Omental fat pad (tissue), 4 donors: ENCODE data around the gene PLOD1. TPM values are rescaled to one million over a fixed set of nuclear protein-coding genes. Genes with fewer than 3 reads are reported as not detected.
"Not testable (repeated sequence)": the region's sequence is repeated elsewhere in the genome, so short reads cannot be mapped to it uniquely, and the experiment has no call there.

Source experiments
- ATAC-seq: fragments of 150-250 bp; one replicate; pipeline ENCODE4 v1.9.1; 2016; ENCODE audit warnings: mild to moderate bottlenecking, moderate library complexity; ENCODE audit not compliant: low FRiP score
- DNase-seq: peaks from one replicate; pipeline ENCODE4 v3.0.0-alpha.2; 2019; ENCODE audit warnings: low spot score
- total RNA-seq, 4 donors: library from RNA; depleted of rRNA; stranded (reverse); fragments of >200 nt; gene quantifications; one replicate each; pipeline ENCODE4 v1.1.0, GENCODE V29; 2016
- TF ChIP-seq, protein P1 (sequence below), 3 donors: fragments of 450-650 bp; IDR thresholded peaks; one replicate each; pipeline ENCODE4 v1.5.1; 2016 to 2017; ENCODE audit warnings: antibody characterized with exemption in 3 of 3, mild to moderate bottlenecking in 3 of 3, moderate library complexity in 2 of 3

Gene PLOD1
- total RNA-seq, 4 donors from 2014 or later: 60.8 to 142 (median 69.0) TPM

DNA sequence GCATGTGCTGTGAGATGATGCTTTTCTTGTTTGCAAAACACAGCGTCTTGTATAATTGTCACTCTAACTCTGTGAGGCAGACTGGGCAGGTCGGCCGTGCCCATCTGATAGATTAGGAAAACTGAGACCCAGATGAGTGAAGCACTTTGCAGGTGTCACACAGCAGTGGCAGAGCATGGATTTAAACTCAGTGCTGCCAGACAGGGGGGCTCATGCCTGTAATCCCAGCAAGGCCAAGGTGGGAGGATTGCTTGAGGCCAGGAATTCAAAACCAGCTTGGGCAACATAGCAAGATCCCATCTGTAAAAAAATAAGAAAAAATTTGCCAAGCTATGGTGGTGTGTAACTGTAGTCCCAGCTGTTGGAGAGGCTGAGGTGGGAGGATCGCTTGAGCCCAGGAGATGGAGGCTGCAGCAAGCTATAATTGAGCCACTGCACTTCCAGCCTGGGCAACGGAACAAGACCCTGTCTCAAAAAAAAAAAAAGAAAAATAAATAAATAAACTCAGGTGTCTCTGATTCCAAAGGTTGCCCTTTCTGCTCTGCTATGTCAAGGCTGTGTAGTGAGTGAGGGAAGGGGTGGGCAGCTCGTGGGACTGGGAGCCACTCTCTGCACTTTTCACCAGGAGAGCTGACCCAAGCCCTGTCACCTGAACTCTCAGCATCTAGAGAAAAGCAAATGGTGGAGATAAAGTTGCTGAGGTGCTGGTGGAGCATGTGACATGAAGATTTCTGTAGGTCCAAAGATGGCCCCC, 42.9 kb upstream of the PLOD1 start:
- DNase-seq (no peak), ATAC-seq (no peak)
- TF ChIP-seq, protein P1, sequence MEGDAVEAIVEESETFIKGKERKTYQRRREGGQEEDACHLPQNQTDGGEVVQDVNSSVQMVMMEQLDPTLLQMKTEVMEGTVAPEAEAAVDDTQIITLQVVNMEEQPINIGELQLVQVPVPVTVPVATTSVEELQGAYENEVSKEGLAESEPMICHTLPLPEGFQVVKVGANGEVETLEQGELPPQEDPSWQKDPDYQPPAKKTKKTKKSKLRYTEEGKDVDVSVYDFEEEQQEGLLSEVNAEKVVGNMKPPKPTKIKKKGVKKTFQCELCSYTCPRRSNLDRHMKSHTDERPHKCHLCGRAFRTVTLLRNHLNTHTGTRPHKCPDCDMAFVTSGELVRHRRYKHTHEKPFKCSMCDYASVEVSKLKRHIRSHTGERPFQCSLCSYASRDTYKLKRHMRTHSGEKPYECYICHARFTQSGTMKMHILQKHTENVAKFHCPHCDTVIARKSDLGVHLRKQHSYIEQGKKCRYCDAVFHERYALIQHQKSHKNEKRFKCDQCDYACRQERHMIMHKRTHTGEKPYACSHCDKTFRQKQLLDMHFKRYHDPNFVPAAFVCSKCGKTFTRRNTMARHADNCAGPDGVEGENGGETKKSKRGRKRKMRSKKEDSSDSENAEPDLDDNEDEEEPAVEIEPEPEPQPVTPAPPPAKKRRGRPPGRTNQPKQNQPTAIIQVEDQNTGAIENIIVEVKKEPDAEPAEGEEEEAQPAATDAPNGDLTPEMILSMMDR (IDR thresholded peaks at IDR 0.05): no peak

DNA sequence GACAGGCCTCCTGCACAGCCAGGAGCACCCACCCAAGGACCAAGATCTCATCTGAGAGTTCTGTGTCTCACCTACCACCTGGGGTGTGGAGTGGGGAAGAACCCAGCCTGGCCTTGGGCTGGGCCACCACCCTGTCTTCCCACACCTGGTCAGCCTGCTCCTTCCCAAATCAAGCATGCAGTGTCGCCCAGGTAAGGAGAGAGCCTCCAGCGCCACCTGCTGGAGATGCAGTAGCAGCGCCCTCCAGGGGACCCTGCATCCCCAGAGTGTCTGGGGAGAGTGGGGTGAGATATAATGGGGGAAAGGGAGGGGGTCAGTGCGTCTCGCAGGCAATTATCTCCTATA, 40.6 kb upstream of the PLOD1 start:
- no peak for DNase-seq
- ATAC-seq: no peak
- TF ChIP-seq, protein P1 (IDR thresholded peaks at IDR 0.05): peak in 1 of 3 donors; percentile 48

DNA sequence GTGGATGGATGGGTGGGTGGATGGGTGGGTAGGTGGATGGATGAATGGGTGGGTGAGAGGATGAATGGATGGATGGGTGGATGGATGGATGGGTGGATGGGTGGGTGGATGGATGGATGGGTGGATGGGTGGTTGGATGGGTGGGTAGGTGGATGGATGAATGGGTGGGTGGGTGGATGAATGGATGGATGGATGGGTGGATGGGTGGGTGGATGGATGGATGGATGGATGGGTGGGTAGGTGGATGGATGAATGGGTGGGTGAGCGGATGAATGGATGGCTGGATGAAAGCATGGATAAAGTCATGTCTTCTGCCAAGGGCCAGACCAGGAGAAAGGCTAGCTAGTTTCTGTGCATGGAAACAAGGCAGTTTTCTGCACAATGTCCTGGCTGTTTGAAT, 40.0 kb upstream of the PLOD1 start:
- DNase-seq, ATAC-seq: not testable (repeated sequence)

DNA sequence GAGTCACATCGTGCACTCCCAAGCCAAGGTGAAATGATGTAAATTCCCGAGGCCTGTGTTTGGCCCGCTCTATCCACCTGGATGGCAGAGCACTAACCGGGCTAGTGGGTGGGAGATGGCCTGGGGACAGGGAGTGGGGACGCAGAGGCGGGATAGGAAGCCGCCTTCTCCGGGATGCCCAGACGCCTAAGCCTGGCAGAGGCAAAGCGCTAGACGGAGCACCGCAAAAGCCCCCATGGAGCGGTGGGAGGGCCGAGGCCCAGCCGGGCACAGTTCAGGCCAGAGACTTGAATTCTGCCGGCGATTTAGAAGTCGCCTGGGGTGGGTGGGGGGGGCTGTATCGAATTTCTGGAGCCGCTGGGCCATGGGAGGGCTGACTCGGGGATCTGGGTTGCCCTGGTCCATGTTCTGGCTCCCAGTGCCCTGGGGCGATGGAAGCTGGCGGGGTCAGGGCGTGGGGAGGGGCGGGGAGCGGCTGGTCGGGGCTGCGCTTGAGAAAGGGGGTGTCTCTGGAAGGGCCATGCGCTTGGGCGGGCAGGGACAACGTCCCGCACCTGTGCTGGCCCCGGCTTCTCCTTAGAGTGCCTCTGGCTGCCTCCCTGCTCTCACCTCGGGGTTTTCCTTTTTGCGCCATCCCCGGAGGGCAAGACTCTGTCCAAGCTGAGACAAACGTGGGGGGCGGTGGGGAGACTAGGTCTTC, 36.3 kb upstream of the PLOD1 start:
- DNase-seq (no peak), ATAC-seq (no peak)
- TF ChIP-seq, protein P1 (IDR thresholded peaks at IDR 0.05): no peak

DNA sequence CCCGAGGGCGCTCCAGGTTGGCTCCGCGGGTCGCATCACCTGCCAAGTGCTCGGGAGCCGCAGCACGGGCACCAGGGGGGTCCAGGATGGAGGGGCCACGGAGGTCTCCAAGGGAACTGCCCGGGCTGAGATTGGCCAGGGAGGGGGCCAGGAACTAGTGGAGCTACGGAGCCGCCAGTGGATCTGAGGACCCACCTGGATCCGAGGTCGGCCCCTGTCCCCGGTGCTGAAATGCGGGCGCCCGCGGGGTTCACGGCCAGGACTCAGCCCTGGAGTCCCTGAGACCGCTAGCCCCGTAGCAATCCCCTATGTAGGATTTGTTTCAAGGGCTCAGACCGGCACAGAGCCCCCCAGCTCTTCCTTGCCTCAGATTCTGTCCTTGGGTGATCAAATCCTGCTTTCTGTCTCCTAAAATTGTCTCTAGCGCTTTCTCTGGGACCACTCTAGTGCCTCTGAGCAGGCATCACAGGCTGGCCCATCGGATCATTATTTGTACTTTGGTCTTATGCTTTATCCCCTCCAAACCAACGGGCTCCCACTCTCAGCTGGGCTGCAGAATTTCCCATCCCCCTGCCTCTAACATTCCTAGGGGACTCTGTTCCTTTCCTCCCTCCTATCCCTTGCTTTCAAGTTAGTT, 35.6 kb upstream of the PLOD1 start:
- DNase-seq (no peak), ATAC-seq (no peak)
- TF ChIP-seq, protein P1 (IDR thresholded peaks at IDR 0.05): no peak

DNA sequence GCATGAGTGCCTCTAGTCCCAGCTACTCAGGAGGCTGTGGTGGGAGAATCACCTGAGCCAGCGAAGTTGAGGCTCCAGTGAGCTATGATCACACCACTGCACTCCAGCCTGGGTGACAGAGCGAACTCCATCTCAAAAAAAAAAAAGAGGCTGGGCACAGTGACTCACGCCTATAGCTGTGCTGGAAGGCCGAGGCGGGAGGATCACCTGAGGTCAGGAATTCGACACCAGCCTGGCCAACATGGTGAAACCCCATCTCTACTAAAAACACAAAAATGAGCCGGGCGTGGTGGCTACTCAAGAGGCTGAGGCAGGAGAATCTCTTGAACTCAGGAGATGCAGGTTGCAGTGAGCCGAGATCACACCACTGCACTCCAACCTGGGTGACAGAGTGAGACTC, 33.1 kb upstream of the PLOD1 start:
- not testable (repeated sequence) for DNase-seq, ATAC-seq

DNA sequence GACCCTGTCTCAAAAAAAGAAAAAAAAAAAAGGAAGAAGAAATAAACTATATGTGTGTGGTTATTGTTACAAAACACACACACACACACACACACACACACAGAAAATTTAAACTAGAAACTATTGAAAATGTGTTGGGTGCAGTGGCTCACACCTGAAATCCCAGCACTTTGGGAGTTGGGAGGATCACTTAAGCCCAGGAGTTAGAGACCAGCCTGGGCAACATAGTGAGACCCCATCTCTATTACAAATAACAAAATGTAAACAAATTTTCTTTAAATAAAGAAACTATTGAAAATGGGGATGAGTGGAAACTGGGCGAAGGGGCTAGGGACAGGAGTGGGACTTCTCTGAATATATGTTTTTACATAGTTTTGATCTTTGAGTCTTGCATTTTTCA, 31.3 kb upstream of the PLOD1 start:
- DNase-seq: no peak
- TF ChIP-seq, protein P1 (IDR thresholded peaks at IDR 0.05): no peak
- no peak for ATAC-seq

DNA sequence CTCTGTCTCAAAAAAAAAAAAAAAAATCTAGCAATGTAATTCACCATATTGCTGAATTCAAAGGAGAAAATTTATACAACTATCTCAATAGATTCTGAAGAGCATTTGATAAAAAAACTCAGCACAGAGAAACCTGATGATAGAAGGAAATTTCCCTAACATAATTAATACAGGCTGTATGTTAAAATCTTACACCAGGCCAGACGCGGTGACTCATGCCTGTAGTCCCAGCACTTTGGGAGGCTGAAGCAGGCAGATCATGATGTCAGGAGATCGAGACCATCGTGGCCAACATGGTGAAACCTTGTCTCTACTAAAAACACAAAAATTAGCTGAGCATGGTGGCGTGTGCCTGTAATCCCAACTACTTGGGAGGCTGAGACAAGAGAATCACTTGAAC, 30.4 kb upstream of the PLOD1 start:
- not testable (repeated sequence) for ATAC-seq, DNase-seq
